Left lung (tissue), 10 donors: ENCODE results near the gene HNRNPM. TPM values are rescaled to one million over a fixed set of nuclear protein-coding genes. Genes with fewer than 3 reads are reported as not detected.

Source experiments
- ATAC-seq: fragments of 200-7000 bp; cut with Tn5 transposase; one replicate; pipeline ENCODE4 v1.9.1; 2020; ENCODE audit warnings: moderate library complexity
- DNase-seq, 4 donors: peaks; one replicate each; pipeline ENCODE4 v3.0.0-alpha.2; 2013 to 2020
- H3K27ac ChIP-seq, 2 donors: fragments of 200-600 bp; sonication (generic) in 1 of 2; one replicate each; pipeline versions ENCODE4 v1.5.0 to v1.8.0; 2020 to 2021
- H3K27me3 ChIP-seq, 2 donors: fragments of 200-600 bp; sonication (generic) in 1 of 2; one replicate each; pipeline versions ENCODE4 v1.5.0 to v1.8.0; 2020 to 2021
- H3K36me3 ChIP-seq, 2 donors: fragments of 200-600 bp; sonication (generic) in 1 of 2; one replicate each; pipeline versions ENCODE4 v1.5.0 to v1.8.0; 2020 to 2021
- H3K4me1 ChIP-seq, 2 donors: fragments of 200-600 bp; one replicate each; pipeline ENCODE4 v1.8.0; 2021
- H3K4me3 ChIP-seq, 2 donors: fragments of 200-600 bp; sonication (generic) in 1 of 2; one replicate each; pipeline versions ENCODE4 v1.5.0 to v1.8.0; 2020 to 2021; ENCODE audit warnings: mild to moderate bottlenecking in 1 of 2
- H3K9me3 ChIP-seq, 2 donors: fragments of 200-600 bp; sonication (generic) in 1 of 2; one replicate each; pipeline versions ENCODE4 v1.5.0 to v1.8.0; 2020 to 2021
- intact Hi-C, 2 donors: fragments of 100-400 bp; cut with DNase I; formaldehyde crosslinking; loops; one replicate each; pipeline versions ENCODE4 v1.11.2 to v1.14.2; 2022
- polyA plus RNA-seq, 6 donors: library from polyadenylated mRNA; unstranded; fragments of 120-200 nt; gene quantifications; one replicate each; pipeline ENCODE4 v1.2.1, GENCODE V29; 2013; ENCODE audit not compliant: insufficient read length in 6 of 6
- total RNA-seq, 2 donors: library from RNA; stranded (reverse); fragmentation: NEBNext Ultra II Directional; extraction: Animal tissue kit (Norgen Biotek cat#: 25700); gene quantifications; one replicate each; pipeline ENCODE4 v1.2.1, GENCODE V29; 2021
- TF ChIP-seq, protein P1 (sequence below), 2 donors: fragments of 200-600 bp; sonication (generic) in 1 of 2; IDR thresholded peaks; one replicate each; pipeline versions ENCODE4 v1.5.0 to v1.8.0; 2021; ENCODE audit warnings: antibody characterized with exemption in 2 of 2
- donor health status: DM: no; HTN: yes; CAD: no.
- donor health status: DM: no; HTN: no; CAD: no.

The HNRNPM gene
- total and polyA plus RNA-seq, 8 donors = 121 to 382 (median 335) TPM

DNA sequence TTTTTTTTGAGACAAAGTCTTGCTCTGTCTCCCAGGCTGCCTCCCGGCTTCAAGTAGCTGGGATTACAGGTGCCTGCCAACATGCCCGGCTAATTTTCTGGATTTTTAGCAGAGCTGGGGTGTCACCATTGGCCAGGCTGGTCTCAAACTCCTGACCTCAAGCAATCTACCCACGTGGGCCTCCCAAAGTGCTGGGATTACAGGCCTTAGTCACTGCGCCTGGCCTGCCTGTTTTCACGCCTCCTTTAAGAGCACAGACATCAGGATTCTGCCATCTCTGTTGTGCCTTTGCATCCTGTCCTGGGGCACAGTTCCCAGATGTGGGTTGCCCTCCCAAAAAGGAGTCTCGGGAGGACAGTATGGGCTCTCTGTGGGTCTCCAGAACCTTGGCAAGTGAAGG lies 60.1 kb downstream of the HNRNPM start:
- no peak for DNase-seq
- Histone ChIP-seq H3K27me3 (no peaks in the 10 kb centered on the region), H3K4me3 (no peak overlapping the region), H3K27ac (peak overlapping the region in 1 of 2 donors; percentile 85), H3K4me1 (peaks cover 0 to 56% of the 10 kb centered on the region in 2 donors), H3K9me3 (no peaks in the 10 kb centered on the region), H3K36me3 (no peaks in the 10 kb centered on the region)
- TF ChIP-seq, protein P1, sequence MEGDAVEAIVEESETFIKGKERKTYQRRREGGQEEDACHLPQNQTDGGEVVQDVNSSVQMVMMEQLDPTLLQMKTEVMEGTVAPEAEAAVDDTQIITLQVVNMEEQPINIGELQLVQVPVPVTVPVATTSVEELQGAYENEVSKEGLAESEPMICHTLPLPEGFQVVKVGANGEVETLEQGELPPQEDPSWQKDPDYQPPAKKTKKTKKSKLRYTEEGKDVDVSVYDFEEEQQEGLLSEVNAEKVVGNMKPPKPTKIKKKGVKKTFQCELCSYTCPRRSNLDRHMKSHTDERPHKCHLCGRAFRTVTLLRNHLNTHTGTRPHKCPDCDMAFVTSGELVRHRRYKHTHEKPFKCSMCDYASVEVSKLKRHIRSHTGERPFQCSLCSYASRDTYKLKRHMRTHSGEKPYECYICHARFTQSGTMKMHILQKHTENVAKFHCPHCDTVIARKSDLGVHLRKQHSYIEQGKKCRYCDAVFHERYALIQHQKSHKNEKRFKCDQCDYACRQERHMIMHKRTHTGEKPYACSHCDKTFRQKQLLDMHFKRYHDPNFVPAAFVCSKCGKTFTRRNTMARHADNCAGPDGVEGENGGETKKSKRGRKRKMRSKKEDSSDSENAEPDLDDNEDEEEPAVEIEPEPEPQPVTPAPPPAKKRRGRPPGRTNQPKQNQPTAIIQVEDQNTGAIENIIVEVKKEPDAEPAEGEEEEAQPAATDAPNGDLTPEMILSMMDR (IDR thresholded peaks at IDR 0.05) = no peak
- no peak for ATAC-seq
- intact Hi-C loops = loop anchor here in 1 of 2 donors (5.0 kb wide), 1 partner anchor 148 kb away; no protein-coding TSS in a partner anchor

DNA sequence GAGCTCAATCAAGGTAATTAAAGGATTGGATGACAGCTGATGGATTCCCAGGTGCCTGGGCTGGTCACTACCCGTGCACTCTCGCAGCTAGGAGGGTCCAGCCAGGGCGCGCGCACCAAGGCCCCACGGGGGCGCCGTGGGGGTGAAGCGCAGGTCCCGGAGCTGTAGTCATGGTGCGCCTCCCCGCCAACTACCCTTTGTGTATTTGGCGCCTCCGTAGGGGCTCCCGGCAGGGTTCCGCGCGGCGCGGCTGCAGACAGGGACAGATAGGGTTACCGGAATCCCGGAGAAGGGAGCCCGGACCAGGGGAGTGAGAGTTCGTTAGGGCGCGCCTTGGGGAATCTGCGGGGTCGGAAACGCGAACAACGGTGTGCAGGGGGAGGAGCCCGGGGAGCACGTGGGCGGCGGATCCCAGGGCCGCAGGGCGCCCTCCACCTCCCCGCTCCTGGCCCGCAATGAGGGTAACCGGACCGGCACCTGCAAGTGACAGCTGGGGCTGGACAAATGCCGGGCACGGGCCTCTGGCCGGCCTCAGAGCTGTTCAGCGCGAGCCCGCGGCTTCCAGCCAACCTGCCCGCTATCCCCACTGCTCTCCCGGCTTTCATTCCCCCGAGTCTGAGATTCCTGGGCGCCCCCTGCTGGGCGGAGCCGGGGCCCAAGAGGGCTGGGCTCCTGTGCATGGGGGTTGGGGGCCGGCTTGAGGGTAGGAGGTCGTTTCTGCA lies 61.1 kb downstream of the HNRNPM start:
- Histone ChIP-seq H3K36me3 (peaks cover 0 to 5% of the 10 kb centered on the region in 2 donors), H3K4me3 (peak overlapping the region; percentile 57 to 59), H3K4me1 (peaks cover 0 to 51% of the 10 kb centered on the region in 2 donors), H3K27me3 (no peaks in the 10 kb centered on the region), H3K9me3 (no peaks in the 10 kb centered on the region), H3K27ac (peak overlapping the region in 1 of 2 donors; percentile 85)
- ATAC-seq = peak; percentile 89
- peak; percentile 69 to 96 (median 78) for DNase-seq
- intact Hi-C loops = no loop called here
- TF ChIP-seq, protein P1 (IDR thresholded peaks at IDR 0.05) = peak; percentile 84 to 93

DNA sequence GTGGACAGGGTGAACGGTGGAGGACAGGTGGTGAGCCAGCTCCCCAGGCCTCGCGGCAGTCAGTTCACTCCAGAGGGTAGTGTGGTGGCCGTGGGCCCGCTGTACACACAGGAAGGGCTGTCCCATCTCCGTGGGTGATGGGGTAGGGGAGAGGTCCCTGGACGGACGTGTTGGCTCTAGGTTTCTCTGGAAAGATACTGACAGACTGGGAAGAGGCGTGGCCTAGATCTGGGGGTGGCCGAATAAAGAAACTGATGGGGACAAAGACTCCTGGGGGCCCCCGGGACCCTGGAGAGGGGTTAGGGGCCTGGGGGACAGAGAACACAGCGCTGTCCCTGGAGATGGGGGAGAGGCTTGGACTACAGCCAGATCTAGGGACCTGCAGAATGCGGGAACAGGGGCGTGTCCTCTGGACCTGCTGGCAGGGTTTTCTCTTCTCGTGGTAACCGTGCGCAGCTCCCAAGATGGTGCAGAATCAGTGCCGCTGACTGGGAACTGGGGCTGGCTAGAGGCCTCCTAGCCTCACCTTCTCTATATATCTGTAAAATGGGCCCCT lies 61.7 kb downstream of the HNRNPM start:
- no peaks in the 10 kb centered on the region for H3K27me3 ChIP-seq
- H3K4me1 ChIP-seq = peaks cover 0 to 45% of the 10 kb centered on the region in 2 donors
- TF ChIP-seq, protein P1 (IDR thresholded peaks at IDR 0.05) = peak in 1 of 2 donors; percentile 37
- H3K27ac ChIP-seq = peak overlapping the region in 1 of 2 donors; percentile 85
- DNase-seq (peak in 1 of 4 donors; percentile 50), ATAC-seq (peak; percentile 20)
- intact Hi-C loops = no loop called here
- peak overlapping the region; percentile 57 to 59 for H3K4me3 ChIP-seq
- peaks cover 0 to 11% of the 10 kb centered on the region in 2 donors for H3K36me3 ChIP-seq
- H3K9me3 ChIP-seq = no peaks in the 10 kb centered on the region

DNA sequence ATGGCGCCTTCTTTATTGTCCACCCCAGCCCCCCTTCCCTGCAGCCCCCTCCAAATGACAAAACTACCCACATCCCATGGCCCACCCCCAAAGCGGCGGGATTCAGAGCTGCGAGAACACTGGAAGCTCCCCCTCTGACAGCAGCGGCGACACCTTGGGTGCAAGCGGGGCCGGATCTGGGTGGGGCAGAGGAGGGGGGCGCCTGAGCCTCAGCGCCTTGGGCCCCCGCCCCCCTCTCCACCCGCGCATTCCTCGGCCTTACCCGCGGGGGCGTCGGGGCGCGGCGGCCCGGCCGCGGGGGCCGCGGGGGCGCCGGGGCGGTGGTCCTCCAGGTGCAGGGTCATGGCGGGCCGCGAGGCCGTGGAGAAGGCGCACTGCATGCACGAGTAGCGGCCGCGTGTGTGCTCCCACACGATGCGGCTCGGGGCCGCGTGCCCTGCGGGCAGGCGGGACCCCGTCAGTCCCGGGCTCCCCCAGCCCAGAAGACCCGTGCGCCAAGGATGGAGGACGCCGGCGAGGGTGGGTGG lies 65.9 kb downstream of the HNRNPM start:
- peaks cover 8 to 47% of the 10 kb centered on the region in 2 donors for H3K4me1 ChIP-seq
- peaks cover 0 to 14% of the 10 kb centered on the region in 2 donors for H3K36me3 ChIP-seq

More for the DNA sequence above, 65.9 kb downstream of the HNRNPM start:
- TF ChIP-seq, protein P1 (IDR thresholded peaks at IDR 0.05) = no peak
- ATAC-seq = no peak
- no peak overlapping the region for H3K27ac ChIP-seq
- H3K4me3 ChIP-seq = no peak overlapping the region
- no peak for DNase-seq
- no peaks in the 10 kb centered on the region for H3K27me3 ChIP-seq
- intact Hi-C loops = no loop called here
- no peaks in the 10 kb centered on the region for H3K9me3 ChIP-seq
